Liver (tissue), 9 donors: ENCODE results near the gene LRRC45. TPM values are rescaled to one million over a fixed set of nuclear protein-coding genes. Genes with fewer than 3 reads are reported as not detected.

Experiments
- DNase-seq: peaks from one replicate; pipeline ENCODE4 v3.0.0-alpha.2; 2017; ENCODE audit warnings: low spot score
- H3K27ac ChIP-seq, 2 donors: one replicate each; pipeline ENCODE4 v1.7.0; 2013; ENCODE audit warnings: inconsistent platforms in 2 of 2, low read length in 2 of 2, control low read depth in 1 of 2, low read depth in 1 of 2, mild to moderate bottlenecking in 1 of 2
- H3K27me3 ChIP-seq, 4 donors: one replicate each; pipeline versions ENCODE4 v1.6.1 to v1.7.0; 2013; ENCODE audit warnings: low read length in 3 of 4, inconsistent platforms in 1 of 4, mild to moderate bottlenecking in 1 of 4, moderate library complexity in 1 of 4; ENCODE audit not compliant: control insufficient read depth in 4 of 4, insufficient read depth in 4 of 4
- H3K36me3 ChIP-seq, 4 donors: one replicate each; pipeline versions ENCODE4 v1.6.1 to v1.7.0; 2013; ENCODE audit warnings: low read length in 3 of 4, mild to moderate bottlenecking in 3 of 4, low read depth in 1 of 4, moderate library complexity in 1 of 4; ENCODE audit not compliant: control insufficient read depth in 4 of 4, insufficient read depth in 3 of 4
- H3K4me1 ChIP-seq, 4 donors: one replicate each; pipeline versions ENCODE4 v1.6.1 to v1.7.0; 2013; ENCODE audit warnings: low read length in 3 of 4, mild to moderate bottlenecking in 3 of 4, moderate library complexity in 1 of 4; ENCODE audit not compliant: control insufficient read depth in 4 of 4, insufficient read depth in 4 of 4
- H3K4me3 ChIP-seq, 3 donors: one replicate each; pipeline versions ENCODE4 v1.6.1 to v1.7.0; 2013; ENCODE audit warnings: low read length in 3 of 3, control low read depth in 1 of 3, low read depth in 1 of 3, mild to moderate bottlenecking in 1 of 3
- H3K9ac ChIP-seq, 2 donors: one replicate each; pipeline ENCODE4 v1.7.0; 2013; ENCODE audit warnings: low read length in 2 of 2, mild to moderate bottlenecking in 2 of 2, moderate library complexity in 2 of 2, control low read depth in 1 of 2, low read depth in 1 of 2
- H3K9me3 ChIP-seq, 4 donors: one replicate each; pipeline versions ENCODE4 v1.6.1 to v1.7.0; 2013; ENCODE audit warnings: low read length in 3 of 4; ENCODE audit not compliant: control insufficient read depth in 4 of 4
- EGR1 ChIP-seq, 2 donors: IDR thresholded peaks; 2 replicates each; pipeline ENCODE4 v1.6.1; 2016 to 2018; ENCODE audit warnings: antibody characterized with exemption in 2 of 2, low read depth in 2 of 2
- FOXA1 ChIP-seq: IDR thresholded peaks from 2 replicates; pipeline ENCODE4 v1.6.1; 2016; ENCODE audit warnings: antibody characterized with exemption
- FOXA2 ChIP-seq: IDR thresholded peaks from 2 replicates; pipeline ENCODE4 v1.6.1; 2016; ENCODE audit warnings: antibody characterized with exemption
- GABPA ChIP-seq, 2 donors: IDR thresholded peaks in 1 of 2; conservative IDR thresholded peaks in 1 of 2; 2 replicates each; pipeline ENCODE4 v1.6.1; 2016; ENCODE audit warnings: antibody characterized with exemption in 2 of 2, mild to moderate bottlenecking in 1 of 2, moderate library complexity in 1 of 2
- HNF4A ChIP-seq, 2 donors: conservative IDR thresholded peaks; 2 replicates each; pipeline ENCODE4 v1.6.1; 2016; ENCODE audit warnings: antibody characterized with exemption in 2 of 2, mild to moderate bottlenecking in 2 of 2
- HNF4G ChIP-seq: IDR thresholded peaks from 2 replicates; pipeline ENCODE4 v1.6.1; 2016; ENCODE audit warnings: antibody characterized with exemption
- JUND ChIP-seq, 2 donors: IDR thresholded peaks; 2 replicates each; pipeline ENCODE4 v1.6.1; 2016; ENCODE audit warnings: antibody characterized with exemption in 2 of 2
- RAD21 ChIP-seq, 2 donors: IDR thresholded peaks; 2 replicates each; pipeline ENCODE4 v1.6.1; 2016; ENCODE audit warnings: antibody characterized with exemption in 2 of 2, mild to moderate bottlenecking in 2 of 2
- RXRA ChIP-seq, 2 donors: IDR thresholded peaks; 2 replicates each; pipeline ENCODE4 v1.6.1; 2017 to 2018; ENCODE audit warnings: antibody characterized with exemption in 2 of 2, mild to moderate bottlenecking in 1 of 2
- SP1 ChIP-seq: IDR thresholded peaks from 2 replicates; pipeline ENCODE4 v1.6.1; 2018; ENCODE audit warnings: antibody characterized with exemption, mild to moderate bottlenecking
- TAF1 ChIP-seq: conservative IDR thresholded peaks from 2 replicates; pipeline ENCODE4 v1.6.1; 2016; ENCODE audit warnings: antibody characterized with exemption, mild to moderate bottlenecking
- YY1 ChIP-seq: IDR thresholded peaks from 2 replicates; pipeline ENCODE4 v1.6.1; 2016; ENCODE audit warnings: antibody characterized with exemption, mild to moderate bottlenecking
- WGBS: extraction: QIAGEN DNeasy Blood & Tissue Kit; methylation state at CpG from one replicate; pipeline ENCODE4 v1.1.7; 2013; 5-methylcytosine and 5-hydroxymethylcytosine counted together
- polyA plus RNA-seq, 2 donors: library from polyadenylated mRNA; stranded (reverse) in 1 of 2; unstranded in 1 of 2; fragments of 200-250 nt in 1 of 2; fragments of >200 nt in 1 of 2; fragmentation: Nextera tagmentation in 1 of 2; extraction: Ambion mirVana in 1 of 2; gene quantifications; one replicate each; pipeline versions ENCODE4 v1.2.1 to v1.2.3, GENCODE V29; 2013 to 2015
- total RNA-seq, 2 donors: library from RNA; depleted of rRNA; stranded (reverse); fragments of >200 nt; gene quantifications; one replicate each; pipeline ENCODE4 v1.2.3, GENCODE V29; 2014
- TF ChIP-seq, protein P1 (sequence below): IDR thresholded peaks from 2 replicates; pipeline ENCODE4 v1.6.1; 2016; ENCODE audit warnings: antibody characterized with exemption
- TF ChIP-seq, protein P2 (sequence below): IDR thresholded peaks from 2 replicates; pipeline ENCODE4 v1.6.1; 2016; ENCODE audit warnings: antibody characterized with exemption
- TF ChIP-seq, protein P3 (sequence below): IDR thresholded peaks from 2 replicates; pipeline ENCODE4 v1.6.1; 2016; ENCODE audit warnings: antibody characterized with exemption, mild to moderate bottlenecking
- donor health status: healthy.
- donor health status: healthy.
- donor health status: healthy.
- donor health status: healthy.
- donor health status: healthy.

The LRRC45 gene
- total and polyA plus RNA-seq, 4 donors, result 4.0 to 14.1 (median 7.0) TPM

DNA sequence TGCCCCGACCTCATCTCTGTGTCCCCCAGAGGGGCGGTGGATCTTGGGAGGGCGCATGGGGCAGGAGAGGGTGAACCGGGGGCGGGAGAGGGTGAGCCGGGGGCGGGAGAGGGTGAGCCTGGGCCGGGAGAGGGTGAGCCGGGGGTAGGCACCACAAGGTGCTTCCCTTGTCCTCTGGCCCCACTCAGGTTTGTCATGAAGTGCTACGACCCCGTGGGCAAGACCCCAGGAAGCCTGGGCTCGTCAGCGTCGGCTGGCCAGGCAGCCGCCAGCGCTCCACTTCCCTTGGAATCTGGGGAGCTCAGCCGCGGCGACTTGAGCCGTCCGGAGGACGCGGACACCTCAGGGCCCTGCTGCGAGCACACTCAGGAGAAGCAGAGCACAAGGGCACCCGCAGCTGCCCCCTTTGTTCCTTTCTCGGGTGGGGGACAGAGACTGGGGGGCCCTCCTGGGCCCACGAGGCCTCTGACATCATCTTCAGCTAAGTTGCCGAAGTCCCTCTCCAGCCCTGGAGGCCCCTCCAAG lies 26.8 kb upstream of the LRRC45 start:
- Histone ChIP-seq H3K27ac (no peak overlapping the region), H3K4me3 (no peak overlapping the region), H3K36me3 (peaks cover 0 to 3% (median under 1%) of the 10 kb centered on the region in 4 donors), H3K27me3 (no peaks in the 10 kb centered on the region), H3K9ac (no peak overlapping the region), H3K4me1 (peaks cover 15 to 41% (median 28%) of the 10 kb centered on the region in 4 donors), H3K9me3 (no peaks in the 10 kb centered on the region)
- WGBS, result 95% methylated on average over 28 of the region's 28 CpGs
- no peak for DNase-seq
- TF ChIP-seq GABPA (IDR thresholded peaks at IDR 0.05 in 1 of 2, conservative IDR thresholded peaks at IDR 0.05 in 1 of 2) (no peak), HNF4G (no peak), YY1 (no peak), FOXA1 (no peak), SP1 (no peak), TAF1 (no peak)
- TF ChIP-seq, protein P1, sequence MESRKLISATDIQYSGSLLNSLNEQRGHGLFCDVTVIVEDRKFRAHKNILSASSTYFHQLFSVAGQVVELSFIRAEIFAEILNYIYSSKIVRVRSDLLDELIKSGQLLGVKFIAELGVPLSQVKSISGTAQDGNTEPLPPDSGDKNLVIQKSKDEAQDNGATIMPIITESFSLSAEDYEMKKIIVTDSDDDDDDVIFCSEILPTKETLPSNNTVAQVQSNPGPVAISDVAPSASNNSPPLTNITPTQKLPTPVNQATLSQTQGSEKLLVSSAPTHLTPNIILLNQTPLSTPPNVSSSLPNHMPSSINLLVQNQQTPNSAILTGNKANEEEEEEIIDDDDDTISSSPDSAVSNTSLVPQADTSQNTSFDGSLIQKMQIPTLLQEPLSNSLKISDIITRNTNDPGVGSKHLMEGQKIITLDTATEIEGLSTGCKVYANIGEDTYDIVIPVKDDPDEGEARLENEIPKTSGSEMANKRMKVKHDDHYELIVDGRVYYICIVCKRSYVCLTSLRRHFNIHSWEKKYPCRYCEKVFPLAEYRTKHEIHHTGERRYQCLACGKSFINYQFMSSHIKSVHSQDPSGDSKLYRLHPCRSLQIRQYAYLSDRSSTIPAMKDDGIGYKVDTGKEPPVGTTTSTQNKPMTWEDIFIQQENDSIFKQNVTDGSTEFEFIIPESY, result no peak
- TF ChIP-seq, protein P2, sequence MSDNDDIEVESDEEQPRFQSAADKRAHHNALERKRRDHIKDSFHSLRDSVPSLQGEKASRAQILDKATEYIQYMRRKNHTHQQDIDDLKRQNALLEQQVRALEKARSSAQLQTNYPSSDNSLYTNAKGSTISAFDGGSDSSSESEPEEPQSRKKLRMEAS, result no peak
- TF ChIP-seq, protein P3, sequence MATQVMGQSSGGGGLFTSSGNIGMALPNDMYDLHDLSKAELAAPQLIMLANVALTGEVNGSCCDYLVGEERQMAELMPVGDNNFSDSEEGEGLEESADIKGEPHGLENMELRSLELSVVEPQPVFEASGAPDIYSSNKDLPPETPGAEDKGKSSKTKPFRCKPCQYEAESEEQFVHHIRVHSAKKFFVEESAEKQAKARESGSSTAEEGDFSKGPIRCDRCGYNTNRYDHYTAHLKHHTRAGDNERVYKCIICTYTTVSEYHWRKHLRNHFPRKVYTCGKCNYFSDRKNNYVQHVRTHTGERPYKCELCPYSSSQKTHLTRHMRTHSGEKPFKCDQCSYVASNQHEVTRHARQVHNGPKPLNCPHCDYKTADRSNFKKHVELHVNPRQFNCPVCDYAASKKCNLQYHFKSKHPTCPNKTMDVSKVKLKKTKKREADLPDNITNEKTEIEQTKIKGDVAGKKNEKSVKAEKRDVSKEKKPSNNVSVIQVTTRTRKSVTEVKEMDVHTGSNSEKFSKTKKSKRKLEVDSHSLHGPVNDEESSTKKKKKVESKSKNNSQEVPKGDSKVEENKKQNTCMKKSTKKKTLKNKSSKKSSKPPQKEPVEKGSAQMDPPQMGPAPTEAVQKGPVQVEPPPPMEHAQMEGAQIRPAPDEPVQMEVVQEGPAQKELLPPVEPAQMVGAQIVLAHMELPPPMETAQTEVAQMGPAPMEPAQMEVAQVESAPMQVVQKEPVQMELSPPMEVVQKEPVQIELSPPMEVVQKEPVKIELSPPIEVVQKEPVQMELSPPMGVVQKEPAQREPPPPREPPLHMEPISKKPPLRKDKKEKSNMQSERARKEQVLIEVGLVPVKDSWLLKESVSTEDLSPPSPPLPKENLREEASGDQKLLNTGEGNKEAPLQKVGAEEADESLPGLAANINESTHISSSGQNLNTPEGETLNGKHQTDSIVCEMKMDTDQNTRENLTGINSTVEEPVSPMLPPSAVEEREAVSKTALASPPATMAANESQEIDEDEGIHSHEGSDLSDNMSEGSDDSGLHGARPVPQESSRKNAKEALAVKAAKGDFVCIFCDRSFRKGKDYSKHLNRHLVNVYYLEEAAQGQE, result no peak

DNA sequence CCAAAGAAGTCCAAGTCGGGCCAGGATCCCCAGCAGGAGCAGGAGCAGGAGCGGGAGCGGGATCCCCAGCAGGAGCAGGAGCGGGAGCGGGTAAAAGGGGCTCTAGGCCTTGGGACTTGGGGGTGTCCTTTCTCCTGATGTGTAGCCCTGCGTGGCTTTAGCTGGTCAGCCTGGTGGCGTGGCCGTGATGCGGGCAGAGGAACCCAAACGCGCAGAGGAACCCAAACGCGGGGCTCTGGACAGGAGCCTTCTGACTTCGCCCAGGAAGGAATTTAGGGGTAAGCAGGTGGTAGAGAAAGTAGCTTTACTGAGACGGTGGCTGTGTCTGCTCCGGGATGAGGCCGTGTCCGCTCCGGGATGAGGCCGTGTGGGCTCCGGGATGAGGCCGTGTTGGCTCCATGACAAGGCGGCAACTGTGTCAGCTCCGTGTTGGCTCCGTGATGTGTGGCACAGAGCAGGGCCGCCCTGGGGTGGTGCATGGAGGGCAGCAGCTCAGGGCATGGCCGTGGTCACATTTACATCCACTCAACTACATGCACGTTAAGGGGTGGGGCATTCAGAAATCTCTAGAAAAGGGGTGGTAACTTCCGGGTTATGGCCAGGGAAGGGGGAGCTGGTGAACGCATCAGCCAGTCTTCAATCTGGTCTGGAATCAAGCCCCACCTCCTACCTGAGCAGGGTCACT lies 26.2 kb upstream of the LRRC45 start:
- peaks cover 0 to 3% (median under 1%) of the 10 kb centered on the region in 4 donors for H3K36me3 ChIP-seq
- peaks cover 13 to 36% (median 25%) of the 10 kb centered on the region in 4 donors for H3K4me1 ChIP-seq
- H3K9ac ChIP-seq, result no peak overlapping the region
- no peak overlapping the region for H3K27ac ChIP-seq
- DNase-seq, result no peak
- no peaks in the 10 kb centered on the region for H3K9me3 ChIP-seq
- H3K27me3 ChIP-seq, result no peaks in the 10 kb centered on the region
- TF ChIP-seq EGR1 (IDR thresholded peaks at IDR 0.05; ENCODE audit: low read depth in 2 of 2) (no peak), HNF4A (conservative IDR thresholded peaks at IDR 0.05) (no peak), RAD21 (IDR thresholded peaks at IDR 0.05) (no peak), YY1 (no peak), TAF1 (no peak), RXRA (IDR thresholded peaks at IDR 0.05) (no peak), JUND (IDR thresholded peaks at IDR 0.05) (no peak), SP1 (no peak), FOXA2 (no peak)
- TF ChIP-seq, protein P3, result no peak
- TF ChIP-seq, protein P1, result no peak
- H3K4me3 ChIP-seq, result no peak overlapping the region
- 96% methylated on average over 30 of the region's 30 CpGs for WGBS
